OCI-M2 (cell line): ENCODE results near the gene WNK3.

Experiments
- DNase-seq: peaks from one replicate; lab custom pipeline; 2025; ENCODE audit not compliant: unreplicated experiment; lab: John Stamatoyannopoulos, UW

The WNK3 gene

DNA sequence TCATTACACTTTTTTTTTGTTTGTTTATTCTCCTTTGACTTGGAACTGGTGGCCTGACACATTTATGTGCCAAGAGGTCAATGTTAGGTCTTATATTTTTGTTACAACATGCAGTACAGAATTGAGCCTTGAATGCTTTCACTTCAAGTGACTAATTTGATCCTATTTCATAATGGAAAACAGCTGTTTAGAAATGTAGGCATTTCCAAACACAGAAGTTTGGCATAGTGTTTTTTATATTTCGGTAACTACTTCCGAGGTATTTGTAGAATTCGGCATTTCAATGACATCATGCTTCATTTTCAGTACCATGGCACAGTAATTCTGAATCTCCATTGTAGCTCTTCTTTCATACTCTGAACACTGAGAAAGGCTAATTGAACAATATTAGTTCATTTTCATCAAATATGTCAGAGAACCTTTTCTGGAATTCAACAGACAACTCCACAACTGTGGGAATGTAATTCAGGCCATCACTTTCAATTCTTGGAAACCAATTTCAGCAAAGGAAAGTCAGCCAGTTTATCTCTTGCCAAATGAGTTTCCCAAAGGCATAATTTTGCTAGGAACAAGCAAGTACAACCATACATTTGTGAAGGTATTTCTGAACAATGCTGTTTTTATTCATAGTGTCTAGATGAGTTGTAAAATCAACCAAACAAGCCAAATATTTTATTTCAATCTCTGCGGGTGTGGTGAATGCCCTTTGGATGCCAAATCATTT, 186.2 kb downstream of the WNK3 start:
- no peak for DNase-seq

DNA sequence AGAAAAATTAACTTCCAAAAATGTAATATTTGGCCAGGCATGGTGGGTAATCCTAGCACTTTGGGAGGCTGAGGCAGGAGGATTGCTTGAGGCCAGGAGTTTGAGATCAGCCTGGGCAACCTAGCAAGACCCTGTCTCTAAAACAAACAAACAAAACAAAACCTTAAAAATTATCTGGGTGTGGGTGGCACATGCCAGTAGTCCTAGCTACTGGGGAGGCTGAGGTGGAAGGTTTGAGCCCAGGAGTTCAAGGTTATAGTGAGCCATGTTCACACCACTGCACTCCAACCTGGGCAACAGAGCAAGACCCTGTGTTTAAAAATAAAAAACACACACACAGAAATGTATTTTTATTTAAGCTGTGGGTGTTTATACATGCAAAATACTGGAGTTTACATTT, 186.8 kb downstream of the WNK3 start:
- DNase-seq = no peak

DNA sequence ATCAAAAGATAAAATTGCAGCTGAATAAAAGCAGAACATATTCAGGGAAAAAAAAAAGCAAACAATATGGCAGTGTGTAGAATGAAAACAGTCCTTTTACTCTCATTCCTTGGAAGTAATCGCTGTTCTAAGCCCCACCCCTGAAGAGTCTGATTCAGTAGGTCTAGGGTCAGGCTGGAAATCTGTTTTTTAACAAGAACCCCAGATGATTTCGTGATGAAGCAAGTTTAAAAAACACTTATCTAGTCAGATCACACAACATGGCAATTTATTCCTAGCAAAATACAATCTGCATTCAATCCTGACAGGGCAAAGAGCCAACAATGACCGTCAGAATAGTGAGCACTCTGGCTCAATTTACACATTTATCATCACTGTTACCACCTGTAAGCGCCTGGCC, 190.9 kb downstream of the WNK3 start:
- DNase-seq = no peak

DNA sequence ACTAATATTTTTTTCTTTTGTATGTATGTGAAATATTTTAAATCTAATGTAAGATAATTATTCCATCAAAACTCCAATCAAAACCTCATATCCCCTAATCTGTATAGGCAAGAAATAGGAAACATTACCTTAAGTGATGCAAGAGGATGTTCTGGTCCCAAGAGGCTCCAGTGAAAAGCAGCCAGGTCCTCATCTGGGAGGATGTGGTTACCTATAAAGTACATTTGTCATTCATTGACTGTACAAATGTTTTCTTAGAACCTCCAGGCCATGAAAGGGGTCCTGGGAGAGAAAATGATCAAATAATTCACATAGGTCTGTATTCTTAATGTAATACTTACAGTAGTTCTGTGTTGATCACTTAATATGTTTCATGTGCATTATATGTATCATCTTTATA, 200.3 kb downstream of the WNK3 start:
- no peak for DNase-seq
